ENCODE results near the gene HDAC7. TPM values are rescaled to one million over a fixed set of nuclear protein-coding genes. Genes with fewer than 3 reads are reported as not detected.

Gene HDAC7
- total RNA-seq, 1 donor from 2014 or later = 92.2 TPM

- H3K27me3 Mint-ChIP-seq (ENCODE audit: low read depth, unreplicated experiment) = peaks cover 71% of the 10 kb centered on the region
- Histone ChIP-seq H3K9me3 (ENCODE audit: insufficient read depth, low read depth, low read length) (no peaks in the 10 kb centered on the region), H3K9ac (ENCODE audit: low read length) (no peak overlapping the region), H3K4me3 (ENCODE audit: insufficient read depth, low read depth, low read length) (no peak overlapping the region), H3K36me3 (ENCODE audit: insufficient read depth, low read length) (no peaks in the 10 kb centered on the region), H2AFZ (ENCODE audit: low read depth, low read length) (no peak overlapping the region), H4K20me1 (ENCODE audit: insufficient read depth, low read length) (no peaks in the 10 kb centered on the region), H3K27me3 (ENCODE audit: insufficient read depth, low read length) (peaks cover 16% of the 10 kb centered on the region), H3K27ac (ENCODE audit: low read depth, low read length) (no peak overlapping the region), H3K4me2 (ENCODE audit: low read length) (no peak overlapping the region), H3K79me2 (ENCODE audit: insufficient read depth, low read length) (no peaks in the 10 kb centered on the region), H3K4me1 (ENCODE audit: insufficient read depth, low read length) (peaks cover 3% of the 10 kb centered on the region)
- no peak overlapping the region for H3K27ac Mint-ChIP-seq (ENCODE audit: unreplicated experiment)
- DNase-seq (ENCODE audit: low read depth) (no peak), FAIRE-seq (no peak)
- TF ChIP-seq EZH2 (IDR thresholded peaks at IDR 0.05; ENCODE audit: insufficient read depth, low read length) = no peak
- no peak for TF ChIP-seq CTCF (IDR thresholded peaks at IDR 0.05; ENCODE audit: insufficient read depth, low read depth, low read length)
- H3K9me3 Mint-ChIP-seq (ENCODE audit: unreplicated experiment) = peaks cover 3% of the 10 kb centered on the region
- peaks cover 19% of the 10 kb centered on the region for H3K36me3 Mint-ChIP-seq (ENCODE audit: low read depth, unreplicated experiment)
- no peak overlapping the region for H3K4me3 Mint-ChIP-seq (ENCODE audit: unreplicated experiment)
- H3K4me1 Mint-ChIP-seq (ENCODE audit: low read depth, unreplicated experiment) = peaks cover 6% of the 10 kb centered on the region
These were observed 74.1 kb downstream of the HDAC7 start for GRCh38 chr12:47745485-47746041.

- no peak for TF ChIP-seq CTCF (IDR thresholded peaks at IDR 0.05; ENCODE audit: insufficient read depth, low read depth, low read length)
- TF ChIP-seq EZH2 (IDR thresholded peaks at IDR 0.05; ENCODE audit: insufficient read depth, low read length) = no peak
- H3K27ac ChIP-seq (ENCODE audit: low read depth, low read length) = no peak overlapping the region
These were observed 74.8 kb downstream of the HDAC7 start for GRCh38 chr12:47744778-47745436.

More at GRCh38 chr12:47744778-47745436, 74.8 kb downstream of the HDAC7 start:
- no peaks in the 10 kb centered on the region for H3K79me2 ChIP-seq (ENCODE audit: insufficient read depth, low read length)
- DNase-seq (ENCODE audit: low read depth) = no peak
- no peak for FAIRE-seq
- no peak overlapping the region for H2AFZ ChIP-seq (ENCODE audit: low read depth, low read length)
- H3K36me3 Mint-ChIP-seq (ENCODE audit: low read depth, unreplicated experiment) = peaks cover 14% of the 10 kb centered on the region
- H3K36me3 ChIP-seq (ENCODE audit: insufficient read depth, low read length) = no peaks in the 10 kb centered on the region
- no peaks in the 10 kb centered on the region for H4K20me1 ChIP-seq (ENCODE audit: insufficient read depth, low read length)
- no peak overlapping the region for H3K4me3 ChIP-seq (ENCODE audit: insufficient read depth, low read depth, low read length)
- peaks cover 6% of the 10 kb centered on the region for H3K4me1 Mint-ChIP-seq (ENCODE audit: low read depth, unreplicated experiment)
- H3K4me3 Mint-ChIP-seq (ENCODE audit: unreplicated experiment) = no peak overlapping the region
- peaks cover 16% of the 10 kb centered on the region for H3K27me3 ChIP-seq (ENCODE audit: insufficient read depth, low read length)
- no peak overlapping the region for H3K9ac ChIP-seq (ENCODE audit: low read length)
- no peak overlapping the region for H3K4me2 ChIP-seq (ENCODE audit: low read length)
- H3K27ac Mint-ChIP-seq (ENCODE audit: unreplicated experiment) = no peak overlapping the region
- H3K9me3 ChIP-seq (ENCODE audit: insufficient read depth, low read depth, low read length) = no peaks in the 10 kb centered on the region
- peaks cover 3% of the 10 kb centered on the region for H3K4me1 ChIP-seq (ENCODE audit: insufficient read depth, low read length)
- peaks cover 66% of the 10 kb centered on the region for H3K27me3 Mint-ChIP-seq (ENCODE audit: low read depth, unreplicated experiment)
- H3K9me3 Mint-ChIP-seq (ENCODE audit: unreplicated experiment) = peaks cover 3% of the 10 kb centered on the region

All from astrocyte (in vitro differentiated cells and primary cell).